ACC112 (cell line): Measurements from ENCODE around the gene IGF2R.

ENCODE experiments used
- H2AFZ ChIP-seq: fragments of 200-600 bp; sonication (generic); one replicate; pipeline ENCODE4 v1.6.0; 2017; ENCODE audit warnings: antibody characterized with exemption, low read length; ENCODE audit not compliant: unreplicated experiment
- H3K27ac ChIP-seq: fragments of 200-600 bp; sonication (generic); 2 replicates; pipeline ENCODE4 v1.5.1; 2014; ENCODE audit warnings: low read depth, mild to moderate bottlenecking, antibody characterized with exemption, low read length, moderate library complexity
- H3K27me3 ChIP-seq: fragments of 200-600 bp; sonication (generic); 2 replicates; pipeline ENCODE4 v1.6.1; 2014; ENCODE audit warnings: mild to moderate bottlenecking, antibody characterized with exemption, low read length, moderate library complexity, mixed read lengths; ENCODE audit not compliant: insufficient read depth
- H3K36me3 ChIP-seq: fragments of 200-600 bp; sonication (generic); 2 replicates; pipeline ENCODE4 v1.6.1; 2016; ENCODE audit warnings: mild to moderate bottlenecking, antibody characterized with exemption, low read length, moderate library complexity, mixed read lengths; ENCODE audit not compliant: insufficient read depth
- H3K4me1 ChIP-seq: fragments of 200-600 bp; sonication (generic); one replicate; pipeline ENCODE4 v1.6.1; 2016; ENCODE audit warnings: low read length, mixed read lengths; ENCODE audit not compliant: insufficient read depth, unreplicated experiment, control insufficient read depth
- H3K4me3 ChIP-seq: fragments of 200-600 bp; sonication (generic); 2 replicates; pipeline ENCODE4 v1.5.1; 2014; ENCODE audit warnings: mild to moderate bottlenecking, low read depth, low read length
- H3K79me2 ChIP-seq: fragments of 200-600 bp; sonication (generic); one replicate; pipeline ENCODE4 v1.6.0; 2016; ENCODE audit warnings: low read length; ENCODE audit not compliant: control insufficient read depth, unreplicated experiment, insufficient read depth

The IGF2R gene

GRCh38 chr6:160071805-160072690, 103.2 kb downstream of the IGF2R start:
- Histone ChIP-seq H3K27me3 (no peaks in the 10 kb centered on the region), H3K36me3 (peaks cover 46% of the 10 kb centered on the region), H2AFZ (no peak overlapping the region)

GRCh38 chr6:160073272-160073671, 104.4 kb downstream of the IGF2R start:
- H3K4me1 ChIP-seq: no peaks in the 10 kb centered on the region
- peaks cover 42% of the 10 kb centered on the region for H3K36me3 ChIP-seq
- no peaks in the 10 kb centered on the region for H3K79me2 ChIP-seq
- H3K27me3 ChIP-seq: no peaks in the 10 kb centered on the region
- H3K27ac ChIP-seq: no peak overlapping the region
- no peak overlapping the region for H3K4me3 ChIP-seq
- H2AFZ ChIP-seq: no peak overlapping the region

More at GRCh38 chr6:160071805-160072690, 103.2 kb downstream of the IGF2R start:
- Histone ChIP-seq H3K4me1 (no peaks in the 10 kb centered on the region), H3K27ac (no peak overlapping the region), H3K4me3 (no peak overlapping the region), H3K79me2 (no peaks in the 10 kb centered on the region)

GRCh38 chr6:160076009-160076408, 107.1 kb downstream of the IGF2R start:
- H3K4me3 ChIP-seq: no peak overlapping the region
- H3K36me3 ChIP-seq: peaks cover 50% of the 10 kb centered on the region
- no peaks in the 10 kb centered on the region for H3K4me1 ChIP-seq
- H3K27ac ChIP-seq: no peak overlapping the region
- H3K27me3 ChIP-seq: no peaks in the 10 kb centered on the region
- H3K79me2 ChIP-seq: no peaks in the 10 kb centered on the region
- no peak overlapping the region for H2AFZ ChIP-seq

GRCh38 chr6:160077024-160077423, 108.1 kb downstream of the IGF2R start:
- Histone ChIP-seq H3K4me1 (no peaks in the 10 kb centered on the region), H3K27ac (no peak overlapping the region), H3K79me2 (no peaks in the 10 kb centered on the region), H2AFZ (no peak overlapping the region), H3K4me3 (no peak overlapping the region), H3K36me3 (peaks cover 43% of the 10 kb centered on the region), H3K27me3 (no peaks in the 10 kb centered on the region)

- Histone ChIP-seq H3K79me2 (no peaks in the 10 kb centered on the region), H3K4me3 (no peak overlapping the region), H3K36me3 (peaks cover 42% of the 10 kb centered on the region), H2AFZ (no peak overlapping the region), H3K27me3 (no peaks in the 10 kb centered on the region), H3K27ac (no peak overlapping the region), H3K4me1 (no peaks in the 10 kb centered on the region)
Measured at GRCh38 chr6:160077526-160077925, 108.6 kb downstream of the IGF2R start.

GRCh38 chr6:160078883-160079685, 110.2 kb downstream of the IGF2R start:
- H3K4me3 ChIP-seq: no peak overlapping the region
- H3K27me3 ChIP-seq: no peaks in the 10 kb centered on the region
- H3K36me3 ChIP-seq: peaks cover 26% of the 10 kb centered on the region
- no peak overlapping the region for H2AFZ ChIP-seq
- no peaks in the 10 kb centered on the region for H3K79me2 ChIP-seq
- H3K4me1 ChIP-seq: no peaks in the 10 kb centered on the region
- H3K27ac ChIP-seq: no peak overlapping the region

- Histone ChIP-seq H3K36me3 (peaks cover 21% of the 10 kb centered on the region), H3K27ac (no peak overlapping the region), H2AFZ (no peak overlapping the region), H3K4me3 (no peak overlapping the region), H3K4me1 (no peaks in the 10 kb centered on the region), H3K27me3 (no peaks in the 10 kb centered on the region), H3K79me2 (no peaks in the 10 kb centered on the region)
Measured at GRCh38 chr6:160079686-160080043, 110.8 kb downstream of the IGF2R start.

GRCh38 chr6:160080097-160080496, 111.2 kb downstream of the IGF2R start:
- Histone ChIP-seq H3K4me1 (no peaks in the 10 kb centered on the region), H3K79me2 (no peaks in the 10 kb centered on the region), H3K27ac (no peak overlapping the region), H3K36me3 (peaks cover 21% of the 10 kb centered on the region), H3K4me3 (no peak overlapping the region), H3K27me3 (no peaks in the 10 kb centered on the region), H2AFZ (no peak overlapping the region)

GRCh38 chr6:160081398-160081797, 112.5 kb downstream of the IGF2R start:
- H2AFZ ChIP-seq: no peak overlapping the region

GRCh38 chr6:160082627-160083026, 113.7 kb downstream of the IGF2R start:
- no peak overlapping the region for H3K27ac ChIP-seq
- H3K4me3 ChIP-seq: no peak overlapping the region
- H2AFZ ChIP-seq: no peak overlapping the region
- no peaks in the 10 kb centered on the region for H3K79me2 ChIP-seq
- H3K4me1 ChIP-seq: no peaks in the 10 kb centered on the region
- no peaks in the 10 kb centered on the region for H3K27me3 ChIP-seq
- H3K36me3 ChIP-seq: peaks cover 24% of the 10 kb centered on the region

More at GRCh38 chr6:160081398-160081797, 112.5 kb downstream of the IGF2R start:
- Histone ChIP-seq H3K27ac (no peak overlapping the region), H3K36me3 (peaks cover 23% of the 10 kb centered on the region), H3K4me1 (no peaks in the 10 kb centered on the region), H3K4me3 (no peak overlapping the region), H3K27me3 (no peaks in the 10 kb centered on the region), H3K79me2 (no peaks in the 10 kb centered on the region)
